Smooth muscle cell (in vitro differentiated cells): Measurements from ENCODE around the gene CLDN9. TPM values are rescaled to one million over a fixed set of nuclear protein-coding genes. Genes with fewer than 3 reads are reported as not detected.

ENCODE experiments used
- DNase-seq: peaks from one replicate; lab custom pipeline; 2025; ENCODE audit not compliant: unreplicated experiment; lab: John Stamatoyannopoulos, UW
- H2AFZ ChIP-seq: fragments of 200-600 bp; sonication (generic); 2 replicates; pipeline ENCODE4 v1.6.0; 2016; ENCODE audit warnings: antibody characterized with exemption, low read depth, mild to moderate bottlenecking
- H3F3A ChIP-seq: fragments of 200-600 bp; sonication (generic); 2 replicates; pipeline ENCODE4 v1.6.0; 2017; ENCODE audit warnings: antibody characterized with exemption, low read depth
- H3K27ac ChIP-seq: fragments of 200-600 bp; sonication (generic); 2 replicates; pipeline ENCODE4 v1.5.1; 2016; ENCODE audit warnings: low read depth, mild to moderate bottlenecking
- H3K27me3 ChIP-seq: fragments of 200-600 bp; sonication (generic); 2 replicates; pipeline ENCODE4 v1.6.1; 2016; ENCODE audit warnings: low read depth, mild to moderate bottlenecking
- H3K36me3 ChIP-seq: fragments of 200-600 bp; sonication (generic); 2 replicates; pipeline ENCODE4 v1.5.1; 2016; ENCODE audit warnings: low read depth
- H3K4me1 ChIP-seq: fragments of 200-600 bp; sonication (generic); 2 replicates; pipeline ENCODE4 v1.5.1; 2016; ENCODE audit warnings: low read depth
- H3K4me2 ChIP-seq: fragments of 200-600 bp; sonication (generic); 2 replicates; pipeline ENCODE4 v1.6.0; 2016; ENCODE audit warnings: mild to moderate bottlenecking
- H3K4me3 ChIP-seq: fragments of 200-600 bp; sonication (generic); 2 replicates; pipeline ENCODE4 v1.5.1; 2016; ENCODE audit warnings: mild to moderate bottlenecking
- H3K79me2 ChIP-seq: fragments of 200-600 bp; sonication (generic); 2 replicates; pipeline ENCODE4 v1.6.0; 2016; ENCODE audit warnings: low read depth, mild to moderate bottlenecking
- H3K9ac ChIP-seq: fragments of 200-600 bp; sonication (generic); 2 replicates; pipeline ENCODE4 v1.6.0; 2016; ENCODE audit warnings: low read depth
- H3K9me3 ChIP-seq: fragments of 200-600 bp; sonication (generic); replicated peaks from 2 replicates; pipeline ENCODE4 v1.5.1; 2016; ENCODE audit warnings: low read depth
- H4K20me1 ChIP-seq: fragments of 200-600 bp; sonication (generic); 2 replicates; pipeline ENCODE4 v1.6.0; 2016; ENCODE audit warnings: low read depth
- WGBS: methylation state at CpG from one replicate; pipeline ENCODE4 v1.1.7; 2016; ENCODE audit warnings: low lambda C conversion rate; 5-methylcytosine and 5-hydroxymethylcytosine counted together
- polyA plus RNA-seq: library from polyadenylated mRNA; unstranded; fragments of >200 nt; fragmentation: Nextera tagmentation; extraction: Ambion mirVana; gene quantifications from 2 replicates; pipeline ENCODE4 v1.2.1, GENCODE V29; 2016
- total RNA-seq: library from RNA; depleted of rRNA; stranded (reverse); fragments of >200 nt; gene quantifications from 2 replicates; pipeline ENCODE4 v1.2.3, GENCODE V29; 2014
- TF ChIP-seq, protein P1 (sequence below): fragments of 200-600 bp; sonication (generic); IDR thresholded peaks from 2 replicates; pipeline ENCODE4 v1.5.1; 2017; ENCODE audit warnings: borderline replicate concordance, mild to moderate bottlenecking, antibody characterized with exemption; ENCODE audit not compliant: insufficient read depth, poor library complexity, severe bottlenecking

Gene CLDN9
- total and polyA plus RNA-seq, 2 experiments from 2014 or later, result 0.81 to 1.8 TPM

- Histone ChIP-seq H2AFZ (no peak overlapping the region), H3K9ac (no peak overlapping the region), H3K27ac (no peak overlapping the region), H3K79me2 (no peaks in the 10 kb centered on the region), H3K4me3 (no peak overlapping the region), H3K36me3 (no peaks in the 10 kb centered on the region), H3F3A (no peaks in the 10 kb centered on the region), H4K20me1 (no peaks in the 10 kb centered on the region), H3K27me3 (no peaks in the 10 kb centered on the region), H3K9me3 (no peaks in the 10 kb centered on the region), H3K4me1 (no peaks in the 10 kb centered on the region), H3K4me2 (no peak overlapping the region)
- TF ChIP-seq, protein P1, sequence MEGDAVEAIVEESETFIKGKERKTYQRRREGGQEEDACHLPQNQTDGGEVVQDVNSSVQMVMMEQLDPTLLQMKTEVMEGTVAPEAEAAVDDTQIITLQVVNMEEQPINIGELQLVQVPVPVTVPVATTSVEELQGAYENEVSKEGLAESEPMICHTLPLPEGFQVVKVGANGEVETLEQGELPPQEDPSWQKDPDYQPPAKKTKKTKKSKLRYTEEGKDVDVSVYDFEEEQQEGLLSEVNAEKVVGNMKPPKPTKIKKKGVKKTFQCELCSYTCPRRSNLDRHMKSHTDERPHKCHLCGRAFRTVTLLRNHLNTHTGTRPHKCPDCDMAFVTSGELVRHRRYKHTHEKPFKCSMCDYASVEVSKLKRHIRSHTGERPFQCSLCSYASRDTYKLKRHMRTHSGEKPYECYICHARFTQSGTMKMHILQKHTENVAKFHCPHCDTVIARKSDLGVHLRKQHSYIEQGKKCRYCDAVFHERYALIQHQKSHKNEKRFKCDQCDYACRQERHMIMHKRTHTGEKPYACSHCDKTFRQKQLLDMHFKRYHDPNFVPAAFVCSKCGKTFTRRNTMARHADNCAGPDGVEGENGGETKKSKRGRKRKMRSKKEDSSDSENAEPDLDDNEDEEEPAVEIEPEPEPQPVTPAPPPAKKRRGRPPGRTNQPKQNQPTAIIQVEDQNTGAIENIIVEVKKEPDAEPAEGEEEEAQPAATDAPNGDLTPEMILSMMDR, result no peak
- DNase-seq, result no peak
- 86% methylated on average over 10 of the region's 13 CpGs for WGBS
Observed at GRCh38 chr16:2996298-2996697, 16.4 kb upstream of the CLDN9 start.

- TF ChIP-seq, protein P1, result no peak
- Histone ChIP-seq H3K4me3 (no peak overlapping the region), H3K27me3 (peaks cover 3% of the 10 kb centered on the region), H2AFZ (no peak overlapping the region), H3K27ac (no peak overlapping the region), H3K9me3 (no peaks in the 10 kb centered on the region), H3K79me2 (no peaks in the 10 kb centered on the region), H3K9ac (no peak overlapping the region), H3K4me2 (no peak overlapping the region), H4K20me1 (no peaks in the 10 kb centered on the region), H3K4me1 (peaks cover 2% of the 10 kb centered on the region), H3K36me3 (no peaks in the 10 kb centered on the region), H3F3A (no peaks in the 10 kb centered on the region)
- WGBS, result 92% methylated on average over 6 of the region's 6 CpGs
- DNase-seq, result no peak
Observed at GRCh38 chr16:2999929-3000328, 12.8 kb upstream of the CLDN9 start.

GRCh38 chr16:3000540-3000939 lies 12.2 kb upstream of the CLDN9 start:
- no peak for DNase-seq
- WGBS, result 92% methylated on average over 4 of the region's 4 CpGs
- H3K9ac ChIP-seq, result no peak overlapping the region

DNA sequence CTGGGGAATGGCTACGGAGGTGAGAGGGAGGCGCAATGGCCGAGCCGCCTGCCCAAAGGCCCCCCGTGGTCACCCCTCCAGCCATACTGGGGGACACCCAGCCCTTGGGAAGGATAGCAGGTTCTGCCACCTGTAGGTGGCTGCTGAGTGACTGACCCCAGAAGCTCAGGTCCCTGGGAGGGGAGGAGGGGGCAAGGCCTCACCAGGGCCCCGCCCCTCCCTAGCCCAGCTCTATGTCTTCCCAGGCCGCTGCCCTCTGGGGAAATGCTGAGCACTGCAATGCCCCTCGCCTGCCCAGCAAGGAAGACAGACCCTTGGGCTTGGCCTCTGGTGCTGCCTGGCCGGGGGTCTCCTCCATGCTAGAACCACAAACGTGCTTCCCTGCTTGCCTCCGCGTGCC lies 11.4 kb upstream of the CLDN9 start:
- Histone ChIP-seq H3K27ac (no peak overlapping the region), H3K9me3 (no peaks in the 10 kb centered on the region), H3K79me2 (no peaks in the 10 kb centered on the region), H3K4me3 (no peak overlapping the region), H2AFZ (no peak overlapping the region), H4K20me1 (no peaks in the 10 kb centered on the region), H3F3A (no peaks in the 10 kb centered on the region), H3K9ac (no peak overlapping the region), H3K27me3 (peaks cover 17% of the 10 kb centered on the region), H3K4me2 (no peak overlapping the region), H3K4me1 (peaks cover 4% of the 10 kb centered on the region), H3K36me3 (no peaks in the 10 kb centered on the region)
- DNase-seq, result no peak
- TF ChIP-seq, protein P1, result no peak
- 86% methylated on average over 12 of the region's 12 CpGs for WGBS

More at GRCh38 chr16:3000540-3000939, 12.2 kb upstream of the CLDN9 start:
- no peaks in the 10 kb centered on the region for H3K36me3 ChIP-seq
- no peaks in the 10 kb centered on the region for H4K20me1 ChIP-seq
- no peak overlapping the region for H2AFZ ChIP-seq
- H3K27me3 ChIP-seq, result peaks cover 9% of the 10 kb centered on the region
- no peaks in the 10 kb centered on the region for H3F3A ChIP-seq
- H3K9me3 ChIP-seq, result no peaks in the 10 kb centered on the region
- TF ChIP-seq, protein P1, result no peak
- no peaks in the 10 kb centered on the region for H3K79me2 ChIP-seq
- no peak overlapping the region for H3K4me3 ChIP-seq
- no peak overlapping the region for H3K27ac ChIP-seq
- no peak overlapping the region for H3K4me2 ChIP-seq
- peaks cover 4% of the 10 kb centered on the region for H3K4me1 ChIP-seq
